Panc1 (cell line): Measurements from ENCODE around the gene ADRB1. TPM values are rescaled to one million over a fixed set of nuclear protein-coding genes. Genes with fewer than 3 reads are reported as not detected.

Experiments
- ATAC-seq: fragments of 200-7000 bp; cut with Tn5 transposase; 2 replicates; pipeline ENCODE4 v1.9.1; 2020; ENCODE audit warnings: mild to moderate bottlenecking, moderate library complexity
- BruUV-seq: library from RNA; stranded (reverse); fragments of 400-500 nt; replicated peaks from 2 replicates; lab custom pipeline; 2021; lab: Mats Ljungman, UMichigan
- CTCF ChIA-PET: fragments of 300-600 bp; sonication (Branson Sonifier 250); formaldehyde crosslinking; loops from one replicate; lab custom pipeline; 2022; ENCODE audit warnings: antibody characterized with exemption; lab: Charles Lee
- POLR2A ChIA-PET: fragments of 300-600 bp; sonication (Branson Sonifier 250); formaldehyde crosslinking; loops from one replicate; lab custom pipeline; 2022; ENCODE audit warnings: antibody characterized with exemption; lab: Charles Lee
- DNase-seq: peaks from one replicate; pipeline ENCODE4 v3.0.0-alpha.2; 2010; ENCODE audit warnings: low read depth, low spot score
- H3K27ac ChIP-seq: 2 replicates; pipeline ENCODE4 v1.5.1; 2011; ENCODE audit warnings: mild to moderate bottlenecking, low read length, inconsistent platforms
- H3K27me3 ChIP-seq: fragments of 200-500 bp; sonication (Bioruptor generic); 2 replicates; pipeline ENCODE4 v1.6.0; 2014; ENCODE audit warnings: low read length, inconsistent platforms; ENCODE audit not compliant: control insufficient read depth, insufficient read depth
- H3K36me3 ChIP-seq: fragments of 200-500 bp; sonication (Bioruptor generic); 2 replicates; pipeline ENCODE4 v1.5.1; 2014; ENCODE audit warnings: inconsistent platforms, mild to moderate bottlenecking, low read length, moderate library complexity; ENCODE audit not compliant: control insufficient read depth, insufficient read depth
- H3K4me1 ChIP-seq: 2 replicates; pipeline ENCODE4 v1.5.1; 2011; ENCODE audit warnings: inconsistent platforms, mild to moderate bottlenecking, low read length, moderate library complexity; ENCODE audit not compliant: control insufficient read depth, insufficient read depth
- H3K4me3 ChIP-seq, 2 experiments: 2 replicates each; pipeline ENCODE4 v1.5.1; 2011 to 2012; ENCODE audit warnings: low read depth in 2 of 2, low read length in 2 of 2, mild to moderate bottlenecking in 2 of 2, inconsistent platforms in 1 of 2, moderate library complexity in 1 of 2
- H3K9me3 ChIP-seq: fragments of 200-500 bp; sonication (Bioruptor generic); 2 replicates; pipeline ENCODE4 v1.5.1; 2014; ENCODE audit warnings: low read depth, mild to moderate bottlenecking, inconsistent platforms, low read length, moderate library complexity; ENCODE audit not compliant: control insufficient read depth, insufficient read depth
- CTCF ChIP-seq: fragments of 450-650 bp; IDR thresholded peaks from 2 replicates; pipeline ENCODE4 v1.5.1; 2017; ENCODE audit warnings: mild to moderate bottlenecking
- POLR2AphosphoS5 ChIP-seq: IDR thresholded peaks from 2 replicates; pipeline ENCODE4 v1.6.1; 2012; ENCODE audit warnings: mild to moderate bottlenecking, low read depth, low read length, moderate library complexity
- REST ChIP-seq, 2 experiments: IDR thresholded peaks; 2 replicates each; pipeline ENCODE4 v1.6.1; 2011 to 2012; ENCODE audit warnings: low read depth in 2 of 2, control low read depth in 1 of 2, low read length in 1 of 2, mild to moderate bottlenecking in 1 of 2, moderate library complexity in 1 of 2; ENCODE audit not compliant: insufficient read depth in 1 of 2
- SIN3A ChIP-seq: IDR thresholded peaks from 2 replicates; pipeline ENCODE4 v1.6.1; 2012; ENCODE audit warnings: low read depth, mild to moderate bottlenecking, low read length, moderate library complexity, borderline replicate concordance; ENCODE audit not compliant: insufficient read depth
- TCF7L2 ChIP-seq: IDR thresholded peaks from 2 replicates; pipeline ENCODE4 v1.6.1; 2011; ENCODE audit warnings: mild to moderate bottlenecking, low read depth, low read length, inconsistent platforms
- in situ Hi-C: cut with HindIII; loops from 2 replicates; pipeline ENCODE4 v1.10.0; 2016; ENCODE audit warnings: low sequenced_read_pairs, low pct_unique_long_range_greater_than_20kb
- intact Hi-C: fragments of 100-400 bp; cut with micrococcal nuclease; formaldehyde crosslinking; loops from one replicate; pipeline ENCODE4 v1.10.0; 2022; ENCODE audit not compliant: unreplicated experiment
- total RNA-seq: library from RNA; stranded (reverse); gene quantifications from one replicate; pipeline ENCODE4 v1.2.1, GENCODE V29; 2021; ENCODE audit not compliant: unreplicated experiment

Gene ADRB1
- total RNA-seq, 1 experiment from 2014 or later: 12.9 TPM

- Histone ChIP-seq H3K9me3 (no peaks in the 10 kb centered on the region), H3K36me3 (no peaks in the 10 kb centered on the region), H3K4me3 (no peak overlapping the region), H3K27me3 (no peaks in the 10 kb centered on the region), H3K4me1 (no peaks in the 10 kb centered on the region), H3K27ac (no peak overlapping the region)
- POLR2A ChIA-PET: no interaction called here
- DNase-seq (no peak), ATAC-seq (no peak)
- intact Hi-C loops (no loop called here), in situ Hi-C loops (no loop called here)
- no peak for TF ChIP-seq POLR2AphosphoS5
- TF ChIP-seq SIN3A: no peak
- no peak for TF ChIP-seq TCF7L2
- TF ChIP-seq REST (IDR thresholded peaks at IDR 0.05; ENCODE audit: insufficient read depth in 1 of 2, low read depth in 2 of 2, low read length in 1 of 2): no peak
- TF ChIP-seq CTCF: no peak
- no TSS peak for BruUV-seq
- CTCF ChIA-PET: no interaction called here
Measured at GRCh38 chr10:114000457-114001010, 43.1 kb upstream of the ADRB1 start.

- CTCF ChIA-PET: no interaction called here
- no peaks in the 10 kb centered on the region for H3K36me3 ChIP-seq
- ATAC-seq (0 out of 2 replicates have a peak, but pooled peaks have one; percentile 40), DNase-seq (no peak)
- no peaks in the 10 kb centered on the region for H3K4me1 ChIP-seq
- no peak overlapping the region for H3K4me3 ChIP-seq
- H3K27ac ChIP-seq: no peak overlapping the region
- in situ Hi-C loops (no loop called here), intact Hi-C loops (no loop called here)
- H3K27me3 ChIP-seq: no peaks in the 10 kb centered on the region
- POLR2A ChIA-PET: no interaction called here
- no peaks in the 10 kb centered on the region for H3K9me3 ChIP-seq
- TF ChIP-seq REST (IDR thresholded peaks at IDR 0.05; ENCODE audit: insufficient read depth in 1 of 2, low read depth in 2 of 2, low read length in 1 of 2) (no peak), TCF7L2 (no peak), SIN3A (no peak), POLR2AphosphoS5 (no peak), CTCF (no peak)
- BruUV-seq: no TSS peak
Measured at GRCh38 chr10:114002422-114002821, 41.2 kb upstream of the ADRB1 start.
